H9 (cell line): ENCODE measurements around the gene ACOXL. TPM values are rescaled to one million over a fixed set of nuclear protein-coding genes. Genes with fewer than 3 reads are reported as not detected.
A peak's percentile ranks its signal among the peaks of the same experiment; 100 is the strongest.

Experiments
- DNase-seq: peaks from one replicate; pipeline ENCODE4 v3.0.0-alpha.2; 2017
- H2AFZ ChIP-seq: one replicate; pipeline ENCODE4 v1.6.1; 2013; ENCODE audit warnings: mild to moderate bottlenecking, low read length, control low read depth, moderate library complexity
- H2AK5ac ChIP-seq: 2 replicates; pipeline ENCODE4 v1.6.1; 2013; ENCODE audit warnings: low read length, control low read depth, mixed read lengths; ENCODE audit not compliant: insufficient read length
- H2BK120ac ChIP-seq: one replicate; pipeline ENCODE4 v1.6.1; 2013; ENCODE audit warnings: low read depth, mild to moderate bottlenecking, low read length, control low read depth, inconsistent platforms; ENCODE audit not compliant: poor library complexity, severe bottlenecking
- H2BK12ac ChIP-seq: 2 replicates; pipeline ENCODE4 v1.6.1; 2013; ENCODE audit warnings: low read length, control low read depth, mixed read lengths, low read depth; ENCODE audit not compliant: insufficient read length
- H2BK15ac ChIP-seq: 2 replicates; pipeline ENCODE4 v1.6.1; 2013; ENCODE audit warnings: low read depth, low read length, control low read depth
- H2BK20ac ChIP-seq: one replicate; pipeline ENCODE4 v1.6.1; 2013; ENCODE audit warnings: low read depth, mild to moderate bottlenecking, low read length, control low read depth, inconsistent platforms; ENCODE audit not compliant: poor library complexity, severe bottlenecking
- H2BK5ac ChIP-seq: 2 replicates; pipeline ENCODE4 v1.6.1; 2013; ENCODE audit warnings: low read length, control low read depth, mixed read lengths; ENCODE audit not compliant: insufficient read length
- H3K14ac ChIP-seq: 2 replicates; pipeline ENCODE4 v1.6.1; 2013; ENCODE audit warnings: low read length, control low read depth; ENCODE audit not compliant: insufficient read depth
- H3K18ac ChIP-seq: 2 replicates; pipeline ENCODE4 v1.6.1; 2013; ENCODE audit warnings: low read depth, mild to moderate bottlenecking, mixed read lengths, low read length, control low read depth; ENCODE audit not compliant: insufficient read length
- H3K23ac ChIP-seq: 2 replicates; pipeline ENCODE4 v1.6.1; 2013; ENCODE audit warnings: low read length, control low read depth, mixed read lengths, low read depth; ENCODE audit not compliant: insufficient read length
- H3K23me2 ChIP-seq: 2 replicates; pipeline ENCODE4 v1.6.1; 2013; ENCODE audit warnings: low read depth, mild to moderate bottlenecking, mixed read lengths, low read length, control low read depth; ENCODE audit not compliant: insufficient read length, poor library complexity, severe bottlenecking
- H3K27ac ChIP-seq: 2 replicates; pipeline ENCODE4 v1.5.1; 2013; ENCODE audit warnings: low read length, control low read depth, mixed read lengths, low read depth; ENCODE audit not compliant: insufficient read length
- H3K27me3 ChIP-seq: 2 replicates; pipeline ENCODE4 v1.6.1; 2013; ENCODE audit warnings: low read length, control low read depth, inconsistent platforms; ENCODE audit not compliant: insufficient read depth
- H3K4ac ChIP-seq: 2 replicates; pipeline ENCODE4 v1.6.1; 2013; ENCODE audit warnings: low read depth, mild to moderate bottlenecking, control low read depth, inconsistent platforms, low read length, moderate library complexity
- H3K4me1 ChIP-seq: 2 replicates; pipeline ENCODE4 v1.6.1; 2013; ENCODE audit warnings: low read length, control low read depth, inconsistent platforms; ENCODE audit not compliant: insufficient read depth
- H3K4me2 ChIP-seq: 2 replicates; pipeline ENCODE4 v1.6.1; 2013; ENCODE audit warnings: low read length, control low read depth, mixed read lengths; ENCODE audit not compliant: insufficient read length, insufficient read depth
- H3K56ac ChIP-seq: 2 replicates; pipeline ENCODE4 v1.6.1; 2013; ENCODE audit warnings: low read depth, mild to moderate bottlenecking, mixed read lengths, low read length, control low read depth; ENCODE audit not compliant: insufficient read length
- H3K79me1 ChIP-seq: 2 replicates; pipeline ENCODE4 v1.6.1; 2013; ENCODE audit warnings: low read depth, mild to moderate bottlenecking, moderate library complexity, low read length, control low read depth, inconsistent platforms; ENCODE audit not compliant: insufficient read depth, poor library complexity, severe bottlenecking
- H3K79me2 ChIP-seq: 2 replicates; pipeline ENCODE4 v1.6.1; 2013; ENCODE audit warnings: low read length, control low read depth, inconsistent platforms; ENCODE audit not compliant: insufficient read depth
- H3K9ac ChIP-seq: 2 replicates; pipeline ENCODE4 v1.6.1; 2013; ENCODE audit warnings: low read length, control low read depth, mixed read lengths; ENCODE audit not compliant: insufficient read length; ENCODE audit errors: extremely low read depth
- H3K9me3 ChIP-seq: one replicate; pipeline ENCODE4 v1.6.1; 2013; ENCODE audit warnings: low read depth, low read length, inconsistent platforms; ENCODE audit not compliant: control insufficient read depth
- H3T11ph ChIP-seq: one replicate; pipeline ENCODE4 v1.6.1; 2013; ENCODE audit warnings: mild to moderate bottlenecking, low read length, control low read depth, inconsistent platforms
- H4K20me1 ChIP-seq: one replicate; pipeline ENCODE4 v1.6.1; 2013; ENCODE audit not compliant: control insufficient read depth, insufficient read length, insufficient read depth
- H4K5ac ChIP-seq: 2 replicates; pipeline ENCODE4 v1.6.1; 2013; ENCODE audit warnings: low read depth, mild to moderate bottlenecking, mixed read lengths, low read length, control low read depth; ENCODE audit not compliant: insufficient read length
- H4K8ac ChIP-seq: replicated peaks from 2 replicates; pipeline ENCODE4 v1.6.1; 2013; ENCODE audit warnings: low read length, control low read depth, mixed read lengths, low read depth; ENCODE audit not compliant: insufficient read length
- H4K91ac ChIP-seq: 2 replicates; pipeline ENCODE4 v1.6.1; 2013; ENCODE audit warnings: low read depth, mild to moderate bottlenecking, moderate library complexity, mixed read lengths, low read length, control low read depth; ENCODE audit not compliant: insufficient read length
- H3K27ac Mint-ChIP-seq, 3 experiments: 2 replicates in 2 of 3; 3 replicates in 1 of 3; pipeline ENCODE4 v1.8.0; 2020 to 2021; ENCODE audit warnings: mixed read lengths in 3 of 3, mild to moderate bottlenecking in 1 of 3, moderate library complexity in 1 of 3
- H3K27me3 Mint-ChIP-seq: 2 replicates; pipeline ENCODE4 v1.8.0; 2021; ENCODE audit warnings: low read depth, mild to moderate bottlenecking, moderate library complexity, mixed read lengths
- H3K36me3 Mint-ChIP-seq, 3 experiments: 2 replicates in 2 of 3; 3 replicates in 1 of 3; pipeline ENCODE4 v1.8.0; 2020 to 2021; ENCODE audit warnings: low read depth in 3 of 3, mixed read lengths in 3 of 3; ENCODE audit not compliant: insufficient read depth in 1 of 3
- H3K4me1 Mint-ChIP-seq, 2 experiments: 2 replicates each; pipeline ENCODE4 v1.8.0; 2020; ENCODE audit warnings: mixed read lengths in 2 of 2
- H3K4me3 Mint-ChIP-seq, 2 experiments: 2 replicates in 1 of 2; 3 replicates in 1 of 2; pipeline ENCODE4 v1.8.0; 2020 to 2021; ENCODE audit warnings: mild to moderate bottlenecking in 2 of 2, mixed read lengths in 2 of 2, moderate library complexity in 1 of 2
- H3K9me3 Mint-ChIP-seq, 2 experiments: 2 replicates in 1 of 2; 3 replicates in 1 of 2; pipeline ENCODE4 v1.8.0; 2020; ENCODE audit warnings: mild to moderate bottlenecking in 2 of 2, mixed read lengths in 2 of 2, moderate library complexity in 1 of 2
- CTCF ChIP-seq: fragments of 200-600 bp; sonication (generic); conservative IDR thresholded peaks from 3 replicates; pipeline ENCODE4 v1.8.0; 2021; ENCODE audit warnings: antibody characterized with exemption, mild to moderate bottlenecking
- WGBS: extraction: QIAGEN DNeasy Blood & Tissue Kit; methylation state at CpG from one replicate; pipeline ENCODE4 v1.1.7; 2013; ENCODE audit warnings: missing lambda C conversion rate, low lambda C conversion rate, mixed read lengths; ENCODE audit not compliant: insufficient read length; ENCODE audit errors: extremely low coverage; 5-methylcytosine and 5-hydroxymethylcytosine counted together
- total RNA-seq: library from RNA; stranded (reverse); gene quantifications from 2 replicates; pipeline ENCODE4 v1.2.1, GENCODE V29; 2021

Gene ACOXL
- total RNA-seq, 1 experiment from 2014 or later = 37.6 TPM

- TF ChIP-seq CTCF = no peak
- H3K27me3 Mint-ChIP-seq = no peaks in the 10 kb centered on the region; the same call in 1 of the 2 replicates
- Histone ChIP-seq H4K20me1 (no peaks in the 10 kb centered on the region), H2BK120ac (no peak overlapping the region), H2BK20ac (no peak overlapping the region), H3T11ph (no peak overlapping the region), H3K79me2 (no peaks in the 10 kb centered on the region), H4K5ac (no peak overlapping the region), H3K27me3 (no peaks in the 10 kb centered on the region), H3K23ac (no peak overlapping the region), H2AK5ac (no peak overlapping the region), H3K14ac (no peak overlapping the region), H3K27ac (no peak overlapping the region), H4K91ac (no peak overlapping the region), H2AFZ (no peak overlapping the region), H3K23me2 (no peaks in the 10 kb centered on the region), H3K79me1 (no peaks in the 10 kb centered on the region), H3K4me1 (no peaks in the 10 kb centered on the region), H4K8ac (no peak overlapping the region), H2BK15ac (no peak overlapping the region), H3K9me3 (no peaks in the 10 kb centered on the region), H3K56ac (no peak overlapping the region), H2BK5ac (no peak overlapping the region), H3K9ac (no peak overlapping the region), H3K4me2 (no peak overlapping the region), H3K4ac (no peak overlapping the region), H3K18ac (no peak overlapping the region), H2BK12ac (no peak overlapping the region)
- peaks cover 0 to 15% (median 9%) of the 10 kb centered on the region in 3 experiments; a peak in 4 of 7 replicates for H3K36me3 Mint-ChIP-seq
- WGBS = no CpG with 5 or more reads among the region's 3 CpGs
- H3K4me3 Mint-ChIP-seq = no peak overlapping the region
- 0 out of 5 replicates have a peak, but pooled peaks cover 0 to 4% of the 10 kb centered on the region in 2 experiments for H3K9me3 Mint-ChIP-seq
- peak overlapping the region in 1 of 3 experiments; percentile 20; a peak in 1 of 7 replicates for H3K27ac Mint-ChIP-seq
- no peak for DNase-seq
- peaks cover 3 to 11% of the 10 kb centered on the region in 2 experiments for H3K4me1 Mint-ChIP-seq
Observed at GRCh38 chr2:110950281-110950680, 217.9 kb downstream of the ACOXL start.
